ENCODE results near the gene ERLEC1.

DNA sequence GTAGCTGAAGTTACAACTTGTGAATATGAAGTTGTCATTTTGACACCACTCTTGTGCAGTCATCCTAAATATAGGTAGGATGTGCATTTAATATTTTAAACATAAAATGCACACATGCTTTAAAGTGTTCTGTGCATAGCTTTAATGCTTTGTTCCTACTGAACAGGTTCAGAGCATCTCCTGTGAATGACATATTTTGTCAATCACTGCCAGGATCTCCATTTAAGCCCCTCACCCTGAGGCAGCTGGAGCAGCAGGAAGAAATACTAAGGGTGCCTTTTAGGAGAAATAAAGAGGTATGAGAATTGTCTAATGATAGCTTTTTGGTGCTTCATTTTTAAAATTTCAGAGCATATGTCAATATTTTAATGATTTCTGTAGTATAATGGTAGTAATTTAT, 14.7 kb downstream of the ERLEC1 start:
- no peak for TF ChIP-seq POLR2AphosphoS5 (IDR thresholded peaks at IDR 0.05)
- TF ChIP-seq, protein P1, sequence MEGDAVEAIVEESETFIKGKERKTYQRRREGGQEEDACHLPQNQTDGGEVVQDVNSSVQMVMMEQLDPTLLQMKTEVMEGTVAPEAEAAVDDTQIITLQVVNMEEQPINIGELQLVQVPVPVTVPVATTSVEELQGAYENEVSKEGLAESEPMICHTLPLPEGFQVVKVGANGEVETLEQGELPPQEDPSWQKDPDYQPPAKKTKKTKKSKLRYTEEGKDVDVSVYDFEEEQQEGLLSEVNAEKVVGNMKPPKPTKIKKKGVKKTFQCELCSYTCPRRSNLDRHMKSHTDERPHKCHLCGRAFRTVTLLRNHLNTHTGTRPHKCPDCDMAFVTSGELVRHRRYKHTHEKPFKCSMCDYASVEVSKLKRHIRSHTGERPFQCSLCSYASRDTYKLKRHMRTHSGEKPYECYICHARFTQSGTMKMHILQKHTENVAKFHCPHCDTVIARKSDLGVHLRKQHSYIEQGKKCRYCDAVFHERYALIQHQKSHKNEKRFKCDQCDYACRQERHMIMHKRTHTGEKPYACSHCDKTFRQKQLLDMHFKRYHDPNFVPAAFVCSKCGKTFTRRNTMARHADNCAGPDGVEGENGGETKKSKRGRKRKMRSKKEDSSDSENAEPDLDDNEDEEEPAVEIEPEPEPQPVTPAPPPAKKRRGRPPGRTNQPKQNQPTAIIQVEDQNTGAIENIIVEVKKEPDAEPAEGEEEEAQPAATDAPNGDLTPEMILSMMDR (IDR thresholded peaks at IDR 0.05) = no peak
- TF ChIP-seq EP300 (IDR thresholded peaks at IDR 0.05) = no peak
